Fibroblast of pulmonary artery (primary cell): ENCODE measurements around the gene TEN1.

Experiments used
- DNase-seq: peaks from one replicate; pipeline ENCODE4 v3.0.0-alpha.2; 2010; ENCODE audit warnings: low read depth
- H3K4me3 ChIP-seq: replicated peaks from 2 replicates; pipeline ENCODE4 v1.5.1; 2011; ENCODE audit warnings: low read depth, mild to moderate bottlenecking, control low read depth, low read length, moderate library complexity
- CTCF ChIP-seq: IDR thresholded peaks from 2 replicates; pipeline ENCODE4 v1.5.1; 2011; ENCODE audit warnings: mild to moderate bottlenecking, control low read depth, low read length, inconsistent platforms; ENCODE audit errors: missing control alignments

Gene TEN1

GRCh38 chr17:76000016-76000754, 21.1 kb downstream of the TEN1 start:
- H3K4me3 ChIP-seq, result no peak overlapping the region
- peak; percentile 40 for DNase-seq
- TF ChIP-seq CTCF, result peak; percentile 52

GRCh38 chr17:76000755-76001521, 21.9 kb downstream of the TEN1 start, which contains the start of gene CDK3:
Gene CDK3 (plus strand): TSS chr17:76000855. CDS start chr17:76001426, 571 bp downstream.
- no peak within 1 kb of the TSS for H3K4me3 ChIP-seq
- no peak for DNase-seq
- TF ChIP-seq CTCF, result no peak

GRCh38 chr17:76002100-76002499, 23.1 kb downstream of the TEN1 start:
- no peak for TF ChIP-seq CTCF
- no peak for DNase-seq
- H3K4me3 ChIP-seq, result no peak overlapping the region

- DNase-seq, result no peak
- no peak overlapping the region for H3K4me3 ChIP-seq
- TF ChIP-seq CTCF, result no peak
Measured at GRCh38 chr17:76003915-76004314, 24.9 kb downstream of the TEN1 start.

- no peak overlapping the region for H3K4me3 ChIP-seq
- no peak for TF ChIP-seq CTCF
- no peak for DNase-seq
Measured at GRCh38 chr17:76004750-76005262, 25.8 kb downstream of the TEN1 start.

- peak; percentile 71 for DNase-seq
- no peak overlapping the region for H3K4me3 ChIP-seq
- peak; percentile 60 for TF ChIP-seq CTCF
Measured at GRCh38 chr17:76005263-76006149, 26.5 kb downstream of the TEN1 start.
